Vagina (tissue), 2 donors: ENCODE measurements around the gene KCNA3. TPM values are rescaled to one million over a fixed set of nuclear protein-coding genes. Genes with fewer than 3 reads are reported as not detected.

Experiments
- DNase-seq, 2 donors: peaks; one replicate each; pipeline ENCODE4 v3.0.0-alpha.2; 2017; ENCODE audit errors: extremely low spot score in 2 of 2
- H3K27ac ChIP-seq: fragments of 200-600 bp; sonication (generic); one replicate; pipeline ENCODE4 v1.5.1; 2019
- H3K27me3 ChIP-seq: fragments of 200-600 bp; sonication (generic); one replicate; pipeline ENCODE4 v1.5.1; 2019
- H3K36me3 ChIP-seq, 2 donors: fragments of 200-600 bp; sonication (generic); one replicate each; pipeline ENCODE4 v1.5.1; 2017 to 2019
- H3K4me1 ChIP-seq: fragments of 200-600 bp; sonication (generic); one replicate; pipeline ENCODE4 v1.5.1; 2019
- H3K4me3 ChIP-seq, 2 donors: fragments of 200-600 bp; sonication (generic); 1 replicate in 1 of 2; 2 replicates in 1 of 2; pipeline ENCODE4 v1.5.1; 2016 to 2019
- H3K9me3 ChIP-seq: fragments of 200-600 bp; sonication (generic); one replicate; pipeline ENCODE4 v1.5.1; 2019
- POLR2A ChIP-seq, 2 donors: fragments of 450-650 bp; IDR thresholded peaks; one replicate each; pipeline ENCODE4 v1.6.1; 2017; ENCODE audit warnings: antibody characterized with exemption in 2 of 2, mild to moderate bottlenecking in 2 of 2, moderate library complexity in 2 of 2
- POLR2AphosphoS5 ChIP-seq, 2 donors: sonication (generic); formaldehyde crosslinking; IDR thresholded peaks; one replicate each; pipeline ENCODE4 v1.9.0; 2017; ENCODE audit warnings: antibody characterized with exemption in 2 of 2, mild to moderate bottlenecking in 2 of 2, low read depth in 1 of 2; ENCODE audit not compliant: insufficient read depth in 1 of 2
- intact Hi-C: fragments of 100-400 bp; cut with DNase I; formaldehyde crosslinking; loops from one replicate; pipeline ENCODE4 v1.15.1; 2023
- total RNA-seq: library from RNA; depleted of rRNA; stranded (reverse); fragments of >200 nt; gene quantifications from one replicate; pipeline ENCODE4 v1.2.3, GENCODE V29; 2016
- TF ChIP-seq, protein P1 (sequence below), 3 experiments: fragments of 450-650 bp in 2 of 3; fragments of 200-600 bp in 1 of 3; sonication (generic) in 1 of 3; IDR thresholded peaks; one replicate each; pipeline ENCODE4 v1.5.1; 2017 to 2019; ENCODE audit warnings: antibody characterized with exemption in 3 of 3, mild to moderate bottlenecking in 2 of 3, moderate library complexity in 2 of 3

KCNA3 gene
- total RNA-seq, 1 donor from 2014 or later: 8.1 TPM

GRCh38 chr1:110706621-110707020 is 31.9 kb upstream of the KCNA3 start:
- Histone ChIP-seq H3K27me3 (no peaks in the 10 kb centered on the region), H3K27ac (no peak overlapping the region), H3K4me3 (no peak overlapping the region), H3K4me1 (no peaks in the 10 kb centered on the region), H3K36me3 (no peaks in the 10 kb centered on the region), H3K9me3 (no peaks in the 10 kb centered on the region)
- TF ChIP-seq POLR2A (IDR thresholded peaks at IDR 0.05) (no peak), POLR2AphosphoS5 (IDR thresholded peaks at IDR 0.05; ENCODE audit: insufficient read depth in 1 of 2, low read depth in 1 of 2) (no peak)
- TF ChIP-seq, protein P1, sequence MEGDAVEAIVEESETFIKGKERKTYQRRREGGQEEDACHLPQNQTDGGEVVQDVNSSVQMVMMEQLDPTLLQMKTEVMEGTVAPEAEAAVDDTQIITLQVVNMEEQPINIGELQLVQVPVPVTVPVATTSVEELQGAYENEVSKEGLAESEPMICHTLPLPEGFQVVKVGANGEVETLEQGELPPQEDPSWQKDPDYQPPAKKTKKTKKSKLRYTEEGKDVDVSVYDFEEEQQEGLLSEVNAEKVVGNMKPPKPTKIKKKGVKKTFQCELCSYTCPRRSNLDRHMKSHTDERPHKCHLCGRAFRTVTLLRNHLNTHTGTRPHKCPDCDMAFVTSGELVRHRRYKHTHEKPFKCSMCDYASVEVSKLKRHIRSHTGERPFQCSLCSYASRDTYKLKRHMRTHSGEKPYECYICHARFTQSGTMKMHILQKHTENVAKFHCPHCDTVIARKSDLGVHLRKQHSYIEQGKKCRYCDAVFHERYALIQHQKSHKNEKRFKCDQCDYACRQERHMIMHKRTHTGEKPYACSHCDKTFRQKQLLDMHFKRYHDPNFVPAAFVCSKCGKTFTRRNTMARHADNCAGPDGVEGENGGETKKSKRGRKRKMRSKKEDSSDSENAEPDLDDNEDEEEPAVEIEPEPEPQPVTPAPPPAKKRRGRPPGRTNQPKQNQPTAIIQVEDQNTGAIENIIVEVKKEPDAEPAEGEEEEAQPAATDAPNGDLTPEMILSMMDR (IDR thresholded peaks at IDR 0.05): no peak
- intact Hi-C loops: no loop called here
- DNase-seq: no peak

GRCh38 chr1:110702260-110702659 is 27.5 kb upstream of the KCNA3 start:
- Histone ChIP-seq H3K27me3 (no peaks in the 10 kb centered on the region), H3K36me3 (no peaks in the 10 kb centered on the region), H3K4me3 (no peak overlapping the region), H3K27ac (no peak overlapping the region), H3K4me1 (no peaks in the 10 kb centered on the region), H3K9me3 (no peaks in the 10 kb centered on the region)
- DNase-seq: no peak
- intact Hi-C loops: no loop called here
- TF ChIP-seq, protein P1 (IDR thresholded peaks at IDR 0.05): no peak
- TF ChIP-seq POLR2A (IDR thresholded peaks at IDR 0.05): no peak
- TF ChIP-seq POLR2AphosphoS5 (IDR thresholded peaks at IDR 0.05; ENCODE audit: insufficient read depth in 1 of 2, low read depth in 1 of 2): no peak

DNA sequence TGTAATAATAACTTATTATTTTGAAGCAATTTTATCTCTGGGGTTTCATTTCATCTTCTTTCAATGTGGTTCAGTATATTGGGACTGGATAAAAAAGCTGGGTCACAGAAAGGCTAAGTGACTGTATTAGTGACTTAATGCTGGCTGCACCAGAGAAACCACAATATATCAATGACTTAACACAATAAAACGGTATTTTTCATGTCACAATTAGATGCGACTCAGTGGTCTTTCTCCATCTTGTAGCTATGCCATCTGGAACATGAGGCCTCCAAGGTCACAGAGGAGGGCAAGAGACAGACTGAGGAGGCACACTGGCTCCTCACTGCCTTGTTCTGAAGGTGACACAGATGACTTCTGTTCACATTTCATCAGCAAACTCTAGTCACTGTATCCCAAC is 26.0 kb upstream of the KCNA3 start:
- DNase-seq: no peak
- Histone ChIP-seq H3K4me3 (no peak overlapping the region), H3K27me3 (no peaks in the 10 kb centered on the region), H3K4me1 (no peaks in the 10 kb centered on the region), H3K36me3 (no peaks in the 10 kb centered on the region), H3K27ac (no peak overlapping the region), H3K9me3 (no peaks in the 10 kb centered on the region)
- TF ChIP-seq POLR2A (IDR thresholded peaks at IDR 0.05): no peak
- no peak for TF ChIP-seq POLR2AphosphoS5 (IDR thresholded peaks at IDR 0.05; ENCODE audit: insufficient read depth in 1 of 2, low read depth in 1 of 2)
- TF ChIP-seq, protein P1 (IDR thresholded peaks at IDR 0.05): no peak
- intact Hi-C loops: no loop called here

DNA sequence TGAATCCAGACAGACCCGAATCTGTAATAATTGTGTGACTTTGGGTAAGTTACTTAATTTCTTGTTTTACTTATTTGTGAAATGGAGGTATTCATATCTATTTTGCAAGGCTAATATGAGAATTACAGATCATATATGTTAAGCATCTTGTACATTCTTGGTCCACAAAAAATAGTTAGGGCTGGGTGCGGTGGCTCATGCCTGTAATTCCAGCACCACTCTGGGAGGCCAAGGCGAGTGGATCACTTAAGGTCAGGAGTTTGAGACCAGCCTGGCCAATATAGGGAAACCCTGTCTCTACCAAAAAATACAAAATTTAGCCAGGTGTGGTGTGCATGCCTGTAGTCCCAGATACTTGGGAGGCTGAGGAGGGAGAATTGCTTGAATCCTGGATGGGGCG is 22.9 kb upstream of the KCNA3 start:
- H3K4me3 ChIP-seq: no peak overlapping the region
- no peak for DNase-seq
- H3K27ac ChIP-seq: no peak overlapping the region
- H3K4me1 ChIP-seq: no peaks in the 10 kb centered on the region
- TF ChIP-seq, protein P1 (IDR thresholded peaks at IDR 0.05): no peak
- TF ChIP-seq POLR2AphosphoS5 (IDR thresholded peaks at IDR 0.05; ENCODE audit: insufficient read depth in 1 of 2, low read depth in 1 of 2) (no peak), POLR2A (IDR thresholded peaks at IDR 0.05) (no peak)
- H3K36me3 ChIP-seq: no peaks in the 10 kb centered on the region
- no peaks in the 10 kb centered on the region for H3K27me3 ChIP-seq
- intact Hi-C loops: no loop called here
- no peaks in the 10 kb centered on the region for H3K9me3 ChIP-seq

- Histone ChIP-seq H3K27me3 (no peaks in the 10 kb centered on the region), H3K9me3 (no peaks in the 10 kb centered on the region), H3K4me1 (no peaks in the 10 kb centered on the region), H3K4me3 (no peak overlapping the region), H3K36me3 (no peaks in the 10 kb centered on the region), H3K27ac (no peak overlapping the region)
- intact Hi-C loops: no loop called here
- no peak for DNase-seq
- TF ChIP-seq, protein P1 (IDR thresholded peaks at IDR 0.05): no peak
- TF ChIP-seq POLR2A (IDR thresholded peaks at IDR 0.05) (no peak), POLR2AphosphoS5 (IDR thresholded peaks at IDR 0.05; ENCODE audit: insufficient read depth in 1 of 2, low read depth in 1 of 2) (no peak)
Measured at GRCh38 chr1:110696818-110697217, 22.1 kb upstream of the KCNA3 start.
